SKM-1 treated with dmso at 0.1 percent for 144 hours (cell line): ENCODE results near the gene UBAP1L.
A peak's percentile ranks its signal among the peaks of the same experiment; 100 is the strongest.

ENCODE experiments used
- DNase-seq: peaks from one replicate; lab custom pipeline; 2025; ENCODE audit not compliant: unreplicated experiment; lab: John Stamatoyannopoulos, UW

UBAP1L gene

GRCh38 chr15:65067317-65067644 lies 47.7 kb downstream of the UBAP1L start:
- DNase-seq, result no peak

DNA sequence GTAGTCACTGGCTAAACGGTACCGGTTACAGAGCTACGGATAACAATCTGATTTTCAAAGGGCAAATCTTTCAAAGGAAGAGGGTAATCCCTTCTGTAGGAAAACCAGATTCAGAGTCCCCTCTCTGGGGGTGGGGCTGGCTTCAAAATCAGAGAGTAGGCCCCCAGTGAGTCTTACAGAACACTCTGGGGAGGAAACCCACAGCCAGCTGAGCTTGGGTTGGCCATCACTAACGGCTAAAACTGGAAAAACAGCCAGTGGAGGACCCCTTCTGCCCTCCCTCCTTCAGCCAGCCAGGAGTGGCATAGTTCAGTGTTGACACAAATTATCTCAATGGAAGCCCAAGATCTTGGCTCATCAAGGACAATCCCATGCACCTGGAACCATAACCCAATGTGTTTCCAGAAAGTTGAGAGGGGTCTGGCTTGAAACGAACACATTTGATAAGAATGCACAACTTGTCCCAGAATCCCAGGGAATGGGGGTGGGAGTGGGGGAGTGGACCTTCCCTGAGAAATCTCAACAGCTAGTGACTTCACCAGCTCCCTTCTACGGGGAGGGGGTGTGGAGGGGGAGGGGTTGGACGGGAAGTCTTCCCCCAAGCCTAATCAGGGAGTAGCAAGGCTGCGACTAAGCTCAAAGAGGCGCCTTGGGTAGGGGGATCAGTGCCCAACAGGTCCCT lies 48.2 kb downstream of the UBAP1L start:
- DNase-seq, result no peak

- DNase-seq, result no peak
Observed at GRCh38 chr15:65066001-65066634, 48.9 kb downstream of the UBAP1L start.

DNA sequence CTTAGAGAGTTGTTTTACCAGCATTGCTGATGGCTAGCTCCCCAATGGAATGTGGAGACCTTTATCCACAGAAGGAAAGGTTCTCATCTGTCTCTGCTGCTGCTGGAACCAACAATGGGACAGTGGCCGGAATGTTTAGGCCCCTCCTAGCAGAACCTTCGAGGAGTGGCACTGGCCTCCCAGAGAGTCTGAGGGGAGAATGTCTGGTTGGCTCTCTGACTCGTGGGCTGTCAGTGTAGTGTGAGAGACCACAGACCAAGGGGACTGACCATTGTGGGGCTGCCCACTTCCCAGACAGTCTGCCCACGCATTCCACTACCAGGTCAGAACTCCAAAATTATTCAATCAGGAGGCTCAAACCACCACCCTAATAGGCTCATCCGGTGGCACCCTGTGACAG lies 52.3 kb downstream of the UBAP1L start:
- no peak for DNase-seq

DNA sequence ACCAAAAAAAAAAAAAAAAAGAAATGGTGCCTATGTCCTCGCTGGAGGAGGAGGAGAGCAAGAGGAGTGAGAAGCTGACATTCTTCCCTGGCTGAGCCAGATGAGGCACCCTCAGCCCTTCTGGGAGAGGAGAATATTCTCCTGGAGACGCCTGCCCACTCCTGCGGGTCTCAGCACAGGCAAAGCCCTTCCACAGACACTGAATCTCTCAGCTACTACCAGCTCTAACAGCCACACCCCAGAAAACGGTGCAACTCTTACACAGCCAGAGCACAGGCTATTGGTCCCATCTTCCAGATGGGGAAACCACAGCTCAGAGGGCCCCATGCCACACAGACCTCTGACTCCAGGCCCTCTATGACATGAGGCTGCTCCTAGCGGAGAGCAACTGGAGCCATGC lies 52.9 kb downstream of the UBAP1L start:
- DNase-seq, result no peak

GRCh38 chr15:65060641-65061397 lies 54.2 kb downstream of the UBAP1L start:
- no peak for DNase-seq

DNA sequence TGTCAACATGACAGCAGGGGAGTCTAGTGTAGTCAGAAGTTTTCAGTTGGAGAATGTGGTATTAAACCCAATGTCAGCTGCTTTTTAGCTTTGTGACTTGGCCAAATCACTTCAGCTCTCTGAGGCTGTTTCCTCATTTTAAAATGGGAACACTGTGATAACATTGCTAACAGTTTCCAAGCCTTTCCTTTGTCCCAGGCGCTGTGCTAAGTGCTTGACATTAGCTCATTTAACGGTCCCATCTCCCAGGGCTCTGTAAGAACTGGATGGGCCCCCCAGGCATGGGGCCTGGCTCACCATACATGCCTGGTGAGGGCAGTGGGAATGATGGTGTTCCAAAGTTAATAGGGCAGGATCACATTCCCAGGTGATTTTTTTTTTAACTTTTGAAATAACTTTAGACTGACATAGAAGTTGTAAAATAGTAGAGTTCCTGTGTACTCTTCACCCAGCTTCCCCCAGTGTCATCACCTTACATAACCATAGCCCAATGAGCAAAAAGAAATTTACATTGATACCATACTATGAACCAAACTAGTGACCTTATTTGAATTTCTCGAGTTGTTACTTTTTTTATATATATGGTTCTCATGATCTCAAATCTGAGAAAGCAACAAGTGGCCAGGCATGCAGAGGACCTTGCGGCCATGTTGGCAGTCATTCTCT lies 54.9 kb downstream of the UBAP1L start:
- no peak for DNase-seq

DNA sequence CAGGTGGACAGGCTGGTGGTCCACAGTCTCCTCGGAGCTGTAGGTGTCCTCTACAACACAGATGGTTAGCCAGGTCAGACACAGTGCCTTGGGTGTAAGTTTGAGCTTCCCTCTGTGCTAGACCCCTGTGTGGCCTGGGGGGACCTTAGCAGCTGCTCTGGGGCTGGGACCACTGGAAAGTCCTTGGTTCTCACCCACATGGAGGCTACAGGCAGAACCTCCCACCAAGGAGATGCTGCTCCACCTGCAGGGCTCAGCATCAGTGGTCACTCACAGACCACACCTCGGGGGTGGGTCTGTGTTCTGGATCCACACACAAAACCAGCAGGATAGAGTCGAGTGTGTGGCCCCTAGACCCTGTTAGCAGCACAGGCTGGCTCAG lies 55.6 kb downstream of the UBAP1L start:
- DNase-seq, result no peak

GRCh38 chr15:65058394-65059368 lies 56.3 kb downstream of the UBAP1L start:
- no peak for DNase-seq

DNA sequence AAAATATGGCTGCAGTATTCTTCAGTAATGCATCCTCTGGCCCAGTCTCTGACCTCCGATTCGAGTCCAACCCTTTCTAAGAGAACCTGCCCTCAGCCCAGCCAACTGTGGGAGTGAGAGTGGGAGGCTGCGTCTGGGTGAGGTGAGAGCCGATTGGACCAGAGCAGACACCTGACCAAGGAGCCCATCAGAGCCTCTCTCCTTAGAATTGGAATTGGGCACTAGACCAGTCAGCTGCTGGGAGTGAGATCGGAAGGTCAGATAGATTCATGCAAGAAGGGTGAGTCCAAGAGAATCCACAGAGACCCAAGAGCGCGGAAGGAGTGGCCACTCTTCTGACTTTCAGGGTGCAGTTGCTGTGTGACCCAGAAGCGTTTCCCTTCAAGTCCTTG lies 57.5 kb downstream of the UBAP1L start:
- DNase-seq, result no peak

DNA sequence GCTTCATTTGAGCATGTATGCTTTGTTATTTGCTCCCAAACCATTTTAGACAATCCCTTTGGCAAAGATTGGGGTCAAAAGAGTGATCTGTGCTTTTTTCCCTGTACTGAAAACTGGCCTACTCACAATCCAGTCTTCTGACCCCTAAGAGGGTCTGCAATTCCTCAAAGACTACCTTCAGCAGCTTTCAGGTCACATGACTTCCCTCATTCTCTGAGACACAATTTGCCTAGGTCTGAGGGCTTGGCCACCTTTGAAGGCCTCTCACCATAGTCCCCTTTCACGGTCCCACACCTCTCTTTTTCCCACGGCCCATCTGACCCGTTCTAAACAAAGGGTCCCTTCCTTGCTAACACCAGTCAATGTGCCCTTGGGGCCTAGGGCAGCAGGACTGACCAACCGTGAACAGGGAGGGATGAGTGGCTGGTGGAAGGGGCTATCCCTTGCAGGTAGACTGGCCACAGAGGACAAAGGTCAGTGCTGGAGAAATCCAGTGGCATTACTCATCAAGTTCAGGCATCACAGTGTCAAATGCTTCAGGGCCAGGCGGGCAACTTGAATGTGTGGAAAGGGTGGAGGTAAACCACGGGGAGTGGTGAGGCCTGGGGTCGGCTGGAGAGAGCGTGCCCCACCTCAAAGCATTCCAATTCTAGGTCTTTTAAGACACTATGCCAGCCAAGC lies 58.0 kb downstream of the UBAP1L start:
- DNase-seq, result no peak

- no peak for DNase-seq
Observed at GRCh38 chr15:65056106-65056505, 58.9 kb downstream of the UBAP1L start.

DNA sequence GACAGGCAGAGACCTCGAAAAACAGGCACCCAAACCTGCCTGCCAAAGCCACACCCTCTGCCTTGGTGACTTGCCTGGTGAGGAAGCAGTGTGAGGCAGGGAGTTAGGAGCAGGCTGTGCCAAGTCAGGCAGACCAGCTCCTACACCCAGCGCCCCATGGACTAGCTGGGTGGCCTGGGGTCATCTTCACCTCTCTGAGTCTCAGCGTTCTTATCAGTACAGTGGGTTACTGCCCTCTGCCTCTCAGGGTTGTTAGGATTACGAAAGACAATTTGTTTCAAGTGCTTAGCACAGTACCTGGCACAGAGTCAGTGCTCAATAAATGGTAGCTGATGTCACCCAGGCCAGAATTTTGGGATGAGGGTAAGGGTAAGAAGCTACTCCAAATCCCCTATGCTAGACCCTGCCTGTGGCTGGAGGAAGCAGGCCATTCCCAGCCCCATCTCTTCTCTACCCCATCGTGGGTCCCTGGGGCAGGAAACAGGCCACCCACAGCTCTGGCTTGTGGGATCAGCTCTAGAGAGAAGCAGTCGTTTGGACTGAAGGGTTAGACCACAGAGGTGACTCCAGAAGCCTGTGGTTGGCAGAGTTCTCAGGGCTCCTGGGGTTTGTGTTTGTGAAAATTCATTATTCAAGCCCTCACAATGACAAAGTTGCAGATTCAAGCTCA lies 59.7 kb downstream of the UBAP1L start:
- no peak for DNase-seq

- DNase-seq, result no peak
Observed at GRCh38 chr15:65054333-65055200, 60.4 kb downstream of the UBAP1L start.

DNA sequence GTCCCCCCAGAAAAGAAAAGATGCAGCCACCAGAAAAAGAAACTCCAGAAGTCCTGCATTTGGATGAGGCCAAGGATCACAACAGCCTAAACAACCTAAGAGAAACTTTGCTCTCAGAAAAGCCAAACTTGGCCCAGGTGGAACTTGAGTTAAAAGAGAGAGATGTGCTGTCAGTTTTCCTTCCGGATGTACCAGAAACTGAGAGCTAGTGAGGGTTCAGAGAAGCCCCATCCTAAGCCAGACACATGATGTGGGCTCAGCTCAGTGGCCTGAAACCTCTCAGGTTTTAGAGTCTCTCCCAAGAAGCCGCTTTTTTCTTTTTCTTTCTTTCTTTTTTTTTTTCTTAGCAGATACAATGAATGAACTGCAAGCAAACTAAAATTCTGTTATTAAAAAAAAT lies 62.0 kb downstream of the UBAP1L start:
- DNase-seq, result no peak

GRCh38 chr15:65051266-65051665 lies 63.7 kb downstream of the UBAP1L start:
- DNase-seq, result no peak

DNA sequence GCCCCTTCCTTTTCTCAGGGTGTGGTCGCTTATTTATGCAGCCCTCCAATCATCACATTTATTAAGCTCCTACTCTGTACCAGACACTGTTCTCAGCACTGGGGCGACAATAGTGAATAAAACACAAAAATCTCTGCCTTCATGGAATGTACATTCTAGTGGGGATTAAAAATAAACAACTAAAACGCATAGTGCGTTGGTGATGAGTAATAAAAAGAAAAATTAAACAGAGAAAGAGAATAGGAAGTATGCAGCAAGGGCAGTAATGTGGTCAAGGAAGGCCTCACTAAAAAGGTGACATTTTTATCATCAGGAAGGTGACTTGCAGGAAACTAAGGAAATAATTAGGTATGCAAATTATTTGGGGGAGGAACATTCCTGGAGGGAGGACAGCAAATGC lies 64.7 kb downstream of the UBAP1L start:
- DNase-seq, result no peak

- peak; percentile 88 for DNase-seq
Observed at GRCh38 chr15:65049418-65049840, 65.6 kb downstream of the UBAP1L start.

GRCh38 chr15:65048241-65048640 lies 66.8 kb downstream of the UBAP1L start:
- DNase-seq, result no peak
